Liver (tissue), 9 donors: ENCODE data around the gene IGF2. TPM values are rescaled to one million over a fixed set of nuclear protein-coding genes. Genes with fewer than 3 reads are reported as not detected.

Experiments used
- DNase-seq: peaks from one replicate; pipeline ENCODE4 v3.0.0-alpha.2; 2017; ENCODE audit warnings: low spot score
- H3K27ac ChIP-seq, 2 donors: one replicate each; pipeline ENCODE4 v1.7.0; 2013; ENCODE audit warnings: inconsistent platforms in 2 of 2, low read length in 2 of 2, control low read depth in 1 of 2, low read depth in 1 of 2, mild to moderate bottlenecking in 1 of 2
- H3K27me3 ChIP-seq, 4 donors: one replicate each; pipeline versions ENCODE4 v1.6.1 to v1.7.0; 2013; ENCODE audit warnings: low read length in 3 of 4, inconsistent platforms in 1 of 4, mild to moderate bottlenecking in 1 of 4, moderate library complexity in 1 of 4; ENCODE audit not compliant: control insufficient read depth in 4 of 4, insufficient read depth in 4 of 4
- H3K36me3 ChIP-seq, 4 donors: one replicate each; pipeline versions ENCODE4 v1.6.1 to v1.7.0; 2013; ENCODE audit warnings: low read length in 3 of 4, mild to moderate bottlenecking in 3 of 4, low read depth in 1 of 4, moderate library complexity in 1 of 4; ENCODE audit not compliant: control insufficient read depth in 4 of 4, insufficient read depth in 3 of 4
- H3K4me1 ChIP-seq, 4 donors: one replicate each; pipeline versions ENCODE4 v1.6.1 to v1.7.0; 2013; ENCODE audit warnings: low read length in 3 of 4, mild to moderate bottlenecking in 3 of 4, moderate library complexity in 1 of 4; ENCODE audit not compliant: control insufficient read depth in 4 of 4, insufficient read depth in 4 of 4
- H3K4me3 ChIP-seq, 3 donors: one replicate each; pipeline versions ENCODE4 v1.6.1 to v1.7.0; 2013; ENCODE audit warnings: low read length in 3 of 3, control low read depth in 1 of 3, low read depth in 1 of 3, mild to moderate bottlenecking in 1 of 3
- H3K9ac ChIP-seq, 2 donors: one replicate each; pipeline ENCODE4 v1.7.0; 2013; ENCODE audit warnings: low read length in 2 of 2, mild to moderate bottlenecking in 2 of 2, moderate library complexity in 2 of 2, control low read depth in 1 of 2, low read depth in 1 of 2
- H3K9me3 ChIP-seq, 4 donors: one replicate each; pipeline versions ENCODE4 v1.6.1 to v1.7.0; 2013; ENCODE audit warnings: low read length in 3 of 4; ENCODE audit not compliant: control insufficient read depth in 4 of 4
- EGR1 ChIP-seq, 2 donors: IDR thresholded peaks; 2 replicates each; pipeline ENCODE4 v1.6.1; 2016 to 2018; ENCODE audit warnings: antibody characterized with exemption in 2 of 2, low read depth in 2 of 2
- FOXA1 ChIP-seq: IDR thresholded peaks from 2 replicates; pipeline ENCODE4 v1.6.1; 2016; ENCODE audit warnings: antibody characterized with exemption
- GABPA ChIP-seq, 2 donors: IDR thresholded peaks in 1 of 2; conservative IDR thresholded peaks in 1 of 2; 2 replicates each; pipeline ENCODE4 v1.6.1; 2016; ENCODE audit warnings: antibody characterized with exemption in 2 of 2, mild to moderate bottlenecking in 1 of 2, moderate library complexity in 1 of 2
- HNF4A ChIP-seq, 2 donors: conservative IDR thresholded peaks; 2 replicates each; pipeline ENCODE4 v1.6.1; 2016; ENCODE audit warnings: antibody characterized with exemption in 2 of 2, mild to moderate bottlenecking in 2 of 2
- HNF4G ChIP-seq: IDR thresholded peaks from 2 replicates; pipeline ENCODE4 v1.6.1; 2016; ENCODE audit warnings: antibody characterized with exemption
- NR2F2 ChIP-seq: IDR thresholded peaks from 2 replicates; pipeline ENCODE4 v1.6.1; 2016; ENCODE audit warnings: antibody characterized with exemption
- RAD21 ChIP-seq, 2 donors: IDR thresholded peaks; 2 replicates each; pipeline ENCODE4 v1.6.1; 2016; ENCODE audit warnings: antibody characterized with exemption in 2 of 2, mild to moderate bottlenecking in 2 of 2
- RXRA ChIP-seq, 2 donors: IDR thresholded peaks; 2 replicates each; pipeline ENCODE4 v1.6.1; 2017 to 2018; ENCODE audit warnings: antibody characterized with exemption in 2 of 2, mild to moderate bottlenecking in 1 of 2
- SP1 ChIP-seq: IDR thresholded peaks from 2 replicates; pipeline ENCODE4 v1.6.1; 2018; ENCODE audit warnings: antibody characterized with exemption, mild to moderate bottlenecking
- TAF1 ChIP-seq: conservative IDR thresholded peaks from 2 replicates; pipeline ENCODE4 v1.6.1; 2016; ENCODE audit warnings: antibody characterized with exemption, mild to moderate bottlenecking
- YY1 ChIP-seq: IDR thresholded peaks from 2 replicates; pipeline ENCODE4 v1.6.1; 2016; ENCODE audit warnings: antibody characterized with exemption, mild to moderate bottlenecking
- WGBS: extraction: QIAGEN DNeasy Blood & Tissue Kit; methylation state at CpG from one replicate; pipeline ENCODE4 v1.1.7; 2013; 5-methylcytosine and 5-hydroxymethylcytosine counted together
- polyA plus RNA-seq, 2 donors: library from polyadenylated mRNA; stranded (reverse) in 1 of 2; unstranded in 1 of 2; fragments of 200-250 nt in 1 of 2; fragments of >200 nt in 1 of 2; fragmentation: Nextera tagmentation in 1 of 2; extraction: Ambion mirVana in 1 of 2; gene quantifications; one replicate each; pipeline versions ENCODE4 v1.2.1 to v1.2.3, GENCODE V29; 2013 to 2015
- total RNA-seq, 2 donors: library from RNA; depleted of rRNA; stranded (reverse); fragments of >200 nt; gene quantifications; one replicate each; pipeline ENCODE4 v1.2.3, GENCODE V29; 2014
- TF ChIP-seq, protein P1 (sequence below): fragments of 150-350 bp; IDR thresholded peaks from 2 replicates; pipeline ENCODE4 v1.5.1; 2017; ENCODE audit warnings: improper control_type of control experiment, low read depth, low read length; ENCODE audit not compliant: missing input control
- TF ChIP-seq, protein P2 (sequence below): IDR thresholded peaks from 2 replicates; pipeline ENCODE4 v1.6.1; 2016; ENCODE audit warnings: antibody characterized with exemption
- TF ChIP-seq, protein P3 (sequence below): IDR thresholded peaks from 2 replicates; pipeline ENCODE4 v1.6.1; 2016; ENCODE audit warnings: antibody characterized with exemption
- TF ChIP-seq, protein P4 (sequence below): IDR thresholded peaks from 2 replicates; pipeline ENCODE4 v1.6.1; 2016; ENCODE audit warnings: antibody characterized with exemption
- donor health status: healthy.
- donor health status: healthy.
- donor health status: healthy.
- donor health status: healthy.
- donor health status: healthy.

IGF2 gene
- total and polyA plus RNA-seq, 4 donors, result 70.5 to 1,440 (median 192) TPM

DNA sequence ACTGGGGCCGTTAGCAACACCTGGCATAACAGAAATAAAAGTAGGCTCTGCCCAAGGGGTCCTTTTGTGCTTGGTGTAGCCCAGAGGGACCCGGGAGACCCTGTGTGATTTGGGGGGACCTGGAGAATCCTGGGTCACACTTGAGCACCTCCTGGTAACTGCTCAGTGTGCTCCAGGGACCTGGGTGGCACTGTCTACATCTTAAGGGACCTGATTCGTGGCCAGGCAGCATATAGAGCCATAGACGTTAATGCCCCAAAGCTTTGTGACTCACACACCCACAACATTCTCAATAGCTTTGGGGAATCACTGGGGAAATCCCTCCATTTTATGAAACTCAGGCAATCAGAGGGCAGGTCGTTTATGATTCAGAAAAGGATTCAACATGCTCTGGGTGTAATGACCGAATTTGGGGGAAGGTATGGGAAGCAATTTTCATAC lies 3.6 kb upstream of the IGF2 start:
- Histone ChIP-seq H3K9ac (no peak overlapping the region), H3K9me3 (no peaks in the 10 kb centered on the region), H3K36me3 (peaks cover 16 to 32% (median 22%) of the 10 kb centered on the region in 4 donors), H3K27me3 (no peaks in the 10 kb centered on the region), H3K4me3 (no peak overlapping the region), H3K4me1 (peaks cover 0 to 13% (median 4%) of the 10 kb centered on the region in 4 donors), H3K27ac (no peak overlapping the region)
- 42% methylated on average over 6 of the region's 6 CpGs for WGBS
- no peak for DNase-seq
- TF ChIP-seq, protein P1, sequence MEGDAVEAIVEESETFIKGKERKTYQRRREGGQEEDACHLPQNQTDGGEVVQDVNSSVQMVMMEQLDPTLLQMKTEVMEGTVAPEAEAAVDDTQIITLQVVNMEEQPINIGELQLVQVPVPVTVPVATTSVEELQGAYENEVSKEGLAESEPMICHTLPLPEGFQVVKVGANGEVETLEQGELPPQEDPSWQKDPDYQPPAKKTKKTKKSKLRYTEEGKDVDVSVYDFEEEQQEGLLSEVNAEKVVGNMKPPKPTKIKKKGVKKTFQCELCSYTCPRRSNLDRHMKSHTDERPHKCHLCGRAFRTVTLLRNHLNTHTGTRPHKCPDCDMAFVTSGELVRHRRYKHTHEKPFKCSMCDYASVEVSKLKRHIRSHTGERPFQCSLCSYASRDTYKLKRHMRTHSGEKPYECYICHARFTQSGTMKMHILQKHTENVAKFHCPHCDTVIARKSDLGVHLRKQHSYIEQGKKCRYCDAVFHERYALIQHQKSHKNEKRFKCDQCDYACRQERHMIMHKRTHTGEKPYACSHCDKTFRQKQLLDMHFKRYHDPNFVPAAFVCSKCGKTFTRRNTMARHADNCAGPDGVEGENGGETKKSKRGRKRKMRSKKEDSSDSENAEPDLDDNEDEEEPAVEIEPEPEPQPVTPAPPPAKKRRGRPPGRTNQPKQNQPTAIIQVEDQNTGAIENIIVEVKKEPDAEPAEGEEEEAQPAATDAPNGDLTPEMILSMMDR, result no peak
- TF ChIP-seq YY1 (no peak), FOXA1 (no peak), SP1 (no peak), RAD21 (IDR thresholded peaks at IDR 0.05) (no peak), TAF1 (no peak), NR2F2 (no peak), RXRA (IDR thresholded peaks at IDR 0.05) (no peak), EGR1 (IDR thresholded peaks at IDR 0.05; ENCODE audit: low read depth in 2 of 2) (no peak), HNF4A (conservative IDR thresholded peaks at IDR 0.05) (no peak)
- TF ChIP-seq, protein P2, sequence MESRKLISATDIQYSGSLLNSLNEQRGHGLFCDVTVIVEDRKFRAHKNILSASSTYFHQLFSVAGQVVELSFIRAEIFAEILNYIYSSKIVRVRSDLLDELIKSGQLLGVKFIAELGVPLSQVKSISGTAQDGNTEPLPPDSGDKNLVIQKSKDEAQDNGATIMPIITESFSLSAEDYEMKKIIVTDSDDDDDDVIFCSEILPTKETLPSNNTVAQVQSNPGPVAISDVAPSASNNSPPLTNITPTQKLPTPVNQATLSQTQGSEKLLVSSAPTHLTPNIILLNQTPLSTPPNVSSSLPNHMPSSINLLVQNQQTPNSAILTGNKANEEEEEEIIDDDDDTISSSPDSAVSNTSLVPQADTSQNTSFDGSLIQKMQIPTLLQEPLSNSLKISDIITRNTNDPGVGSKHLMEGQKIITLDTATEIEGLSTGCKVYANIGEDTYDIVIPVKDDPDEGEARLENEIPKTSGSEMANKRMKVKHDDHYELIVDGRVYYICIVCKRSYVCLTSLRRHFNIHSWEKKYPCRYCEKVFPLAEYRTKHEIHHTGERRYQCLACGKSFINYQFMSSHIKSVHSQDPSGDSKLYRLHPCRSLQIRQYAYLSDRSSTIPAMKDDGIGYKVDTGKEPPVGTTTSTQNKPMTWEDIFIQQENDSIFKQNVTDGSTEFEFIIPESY, result no peak
- TF ChIP-seq, protein P3, sequence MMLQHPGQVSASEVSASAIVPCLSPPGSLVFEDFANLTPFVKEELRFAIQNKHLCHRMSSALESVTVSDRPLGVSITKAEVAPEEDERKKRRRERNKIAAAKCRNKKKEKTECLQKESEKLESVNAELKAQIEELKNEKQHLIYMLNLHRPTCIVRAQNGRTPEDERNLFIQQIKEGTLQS, result no peak

DNA sequence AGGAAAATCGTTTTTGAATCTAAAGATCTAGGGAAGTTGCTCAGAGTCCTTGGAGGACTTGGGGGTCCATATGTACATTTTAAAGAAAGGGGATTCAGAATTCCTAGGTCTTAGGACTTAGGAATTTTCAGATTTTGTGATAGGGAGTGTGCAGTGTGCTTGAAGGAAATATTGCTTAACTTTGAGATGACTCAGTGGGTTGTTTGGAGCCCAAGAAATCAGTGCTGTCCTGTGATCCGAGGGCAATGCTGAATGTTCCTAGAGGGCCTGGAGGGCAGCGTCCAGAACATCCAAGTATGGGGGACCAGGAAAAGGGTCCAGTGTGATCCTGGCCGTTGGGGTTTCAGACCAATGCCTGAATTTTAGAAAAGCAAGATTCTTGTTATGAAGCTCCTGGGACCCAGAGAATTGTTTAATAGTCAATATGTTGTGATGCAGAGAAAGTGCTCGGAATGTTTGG lies 3.1 kb upstream of the IGF2 start:
- no peaks in the 10 kb centered on the region for H3K9me3 ChIP-seq
- DNase-seq, result no peak
- H3K27me3 ChIP-seq, result no peaks in the 10 kb centered on the region
- peaks cover 12 to 30% (median 19%) of the 10 kb centered on the region in 4 donors for H3K36me3 ChIP-seq
- 58% methylated on average over 5 of the region's 5 CpGs for WGBS
- H3K4me3 ChIP-seq, result no peak overlapping the region
- no peak overlapping the region for H3K9ac ChIP-seq
- peaks cover 2 to 18% (median 7%) of the 10 kb centered on the region in 4 donors for H3K4me1 ChIP-seq
- no peak overlapping the region for H3K27ac ChIP-seq
- TF ChIP-seq, protein P4, sequence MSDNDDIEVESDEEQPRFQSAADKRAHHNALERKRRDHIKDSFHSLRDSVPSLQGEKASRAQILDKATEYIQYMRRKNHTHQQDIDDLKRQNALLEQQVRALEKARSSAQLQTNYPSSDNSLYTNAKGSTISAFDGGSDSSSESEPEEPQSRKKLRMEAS, result no peak
- TF ChIP-seq RXRA (IDR thresholded peaks at IDR 0.05), result no peak
- TF ChIP-seq SP1, result no peak
- no peak for TF ChIP-seq HNF4G
- no peak for TF ChIP-seq NR2F2
- TF ChIP-seq HNF4A (conservative IDR thresholded peaks at IDR 0.05), result no peak
- TF ChIP-seq FOXA1, result no peak
- TF ChIP-seq, protein P2, result no peak
- TF ChIP-seq, protein P3, result no peak
- no peak for TF ChIP-seq GABPA (IDR thresholded peaks at IDR 0.05 in 1 of 2, conservative IDR thresholded peaks at IDR 0.05 in 1 of 2)
- TF ChIP-seq, protein P1, result no peak
